HG03045 (cell line): ENCODE results near the gene CIBAR2.
"Not testable (repeated sequence)": the region's sequence is repeated elsewhere in the genome, so short reads cannot be mapped to it uniquely, and the experiment has no call there.

Experiments
- ATAC-seq: cut with Tn5 transposase; IDR thresholded peaks from one replicate; pipeline ENCODE4 v1.9.1; 2021; ENCODE audit warnings: mild to moderate bottlenecking, moderate library complexity; ENCODE audit not compliant: unreplicated experiment

Gene CIBAR2

GRCh38 chr16:85064186-85064585 lies 48.1 kb downstream of the CIBAR2 start:
- no peak for ATAC-seq

GRCh38 chr16:85062845-85063244 lies 49.4 kb downstream of the CIBAR2 start:
- ATAC-seq = no peak

- ATAC-seq = no peak
Measured at GRCh38 chr16:85062323-85062722, 49.9 kb downstream of the CIBAR2 start.

- no peak for ATAC-seq
Measured at GRCh38 chr16:85061566-85061965, 50.7 kb downstream of the CIBAR2 start.

- no peak for ATAC-seq
Measured at GRCh38 chr16:85058909-85059308, 53.4 kb downstream of the CIBAR2 start.

GRCh38 chr16:85057948-85058347 lies 54.3 kb downstream of the CIBAR2 start:
- no peak for ATAC-seq

- no peak for ATAC-seq
Measured at GRCh38 chr16:85057212-85057889, 54.9 kb downstream of the CIBAR2 start.

GRCh38 chr16:85056211-85056748 lies 56.0 kb downstream of the CIBAR2 start:
- no peak for ATAC-seq

- peak; percentile 76 for ATAC-seq
Measured at GRCh38 chr16:85055493-85056210, 56.6 kb downstream of the CIBAR2 start.

GRCh38 chr16:85054948-85055492 lies 57.3 kb downstream of the CIBAR2 start:
- no peak for ATAC-seq

GRCh38 chr16:85054321-85054720 lies 58.0 kb downstream of the CIBAR2 start:
- ATAC-seq = not testable (repeated sequence)

GRCh38 chr16:85052536-85052935 lies 59.7 kb downstream of the CIBAR2 start:
- no peak for ATAC-seq

GRCh38 chr16:85051683-85052082 lies 60.6 kb downstream of the CIBAR2 start:
- ATAC-seq = no peak

GRCh38 chr16:85051067-85051581 lies 61.1 kb downstream of the CIBAR2 start:
- no peak for ATAC-seq

GRCh38 chr16:85049706-85050305 lies 62.5 kb downstream of the CIBAR2 start:
- no peak for ATAC-seq

- ATAC-seq = no peak
Measured at GRCh38 chr16:85048921-85049562, 63.2 kb downstream of the CIBAR2 start.
